GM12891 (cell line): Measurements from ENCODE around the gene TOR3A.

ENCODE experiments used
- DNase-seq: peaks from one replicate; pipeline ENCODE4 v3.0.0; 2011; ENCODE audit warnings: low spot score; ENCODE audit not compliant: insufficient read length
- FAIRE-seq: peaks from 2 replicates; lab custom pipeline; 2011; peaks lifted over from hg19 to GRCh38; lab: Jason Lieb, UNC
- PAX5 ChIP-seq: IDR thresholded peaks from 2 replicates; pipeline ENCODE4 v1.6.1; 2011; ENCODE audit warnings: low read length, moderate library complexity, mild to moderate bottlenecking; ENCODE audit not compliant: insufficient read depth, severe bottlenecking
- POLR2A ChIP-seq: IDR thresholded peaks from 2 replicates; pipeline ENCODE4 v1.6.1; 2011; ENCODE audit warnings: low read depth, low read length, control low read depth
- POLR2AphosphoS5 ChIP-seq: IDR thresholded peaks from 2 replicates; pipeline ENCODE4 v1.6.1; 2011; ENCODE audit warnings: low read depth, low read length, control low read depth
- POU2F2 ChIP-seq: IDR thresholded peaks from 2 replicates; pipeline ENCODE4 v1.6.1; 2011; ENCODE audit warnings: low read depth, mild to moderate bottlenecking, control low read depth, low read length, moderate library complexity
- SPI1 ChIP-seq: IDR thresholded peaks from 2 replicates; pipeline ENCODE4 v1.6.1; 2011; ENCODE audit warnings: low read depth, low read length, control low read depth
- TAF1 ChIP-seq: IDR thresholded peaks from 2 replicates; pipeline ENCODE4 v1.6.1; 2011; ENCODE audit warnings: low read depth, low read length, control low read depth

The TOR3A gene

GRCh38 chr1:179142889-179143299 is 61.0 kb downstream of the TOR3A start:
- TF ChIP-seq SPI1 (peak; percentile 75), POLR2A (no peak)
- DNase-seq (no peak), FAIRE-seq (no peak)

- FAIRE-seq (no peak), DNase-seq (no peak)
- no peak for TF ChIP-seq POU2F2
- no peak for TF ChIP-seq TAF1
- TF ChIP-seq POLR2A, result no peak
- no peak for TF ChIP-seq SPI1
- TF ChIP-seq PAX5, result no peak
- TF ChIP-seq POLR2AphosphoS5, result no peak
Measured at GRCh38 chr1:179143322-179143721, 61.5 kb downstream of the TOR3A start.

- TF ChIP-seq PAX5 (no peak), POLR2AphosphoS5 (no peak), POU2F2 (no peak), POLR2A (no peak), TAF1 (no peak), SPI1 (no peak)
- no peak for FAIRE-seq
Measured at GRCh38 chr1:179144626-179145025, 62.8 kb downstream of the TOR3A start.

GRCh38 chr1:179145521-179145920 is 63.7 kb downstream of the TOR3A start:
- TF ChIP-seq POLR2A (no peak), SPI1 (no peak), POU2F2 (no peak), PAX5 (no peak), POLR2AphosphoS5 (no peak), TAF1 (no peak)
- no peak for FAIRE-seq
- DNase-seq, result no peak

More at GRCh38 chr1:179144626-179145025, 62.8 kb downstream of the TOR3A start:
- no peak for DNase-seq
